COLO668 (cell line): ENCODE measurements around the gene FGA.

Source experiments
- DNase-seq: peaks from one replicate; lab custom pipeline; 2025; ENCODE audit not compliant: unreplicated experiment; lab: John Stamatoyannopoulos, UW

Gene FGA

DNA sequence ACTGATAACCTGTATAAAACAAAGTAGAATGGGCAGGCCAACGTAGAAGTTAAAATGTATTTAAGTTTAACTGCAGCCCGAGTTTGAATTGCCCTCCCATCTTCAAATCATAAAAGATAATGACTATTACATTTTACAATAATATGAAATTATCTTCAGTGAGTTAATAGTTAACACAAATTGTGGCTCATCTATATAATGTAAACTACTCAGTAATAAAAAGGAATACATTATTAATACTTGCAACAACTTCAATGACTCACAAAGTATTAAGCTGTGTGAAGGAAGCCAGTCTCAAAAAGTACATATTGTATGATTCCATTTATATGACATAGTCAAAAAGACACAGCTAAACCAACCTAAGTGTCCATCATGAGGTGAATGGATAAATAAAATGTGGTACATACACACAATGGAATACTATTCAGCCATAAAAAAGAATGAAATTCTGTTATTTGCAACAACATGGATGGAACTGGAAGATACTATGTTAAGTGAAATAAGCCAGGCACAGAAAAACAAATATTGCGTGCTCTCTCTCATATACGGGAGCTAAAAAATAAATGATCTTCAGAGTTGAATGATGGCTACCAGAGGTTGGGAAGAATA lies 48.2 kb downstream of the FGA start:
- no peak for DNase-seq
